ENCODE measurements around the gene CAT.
"Not testable (repeated sequence)": the region's sequence is repeated elsewhere in the genome, so short reads cannot be mapped to it uniquely, and the experiment has no call there.

Gene CAT

GRCh38 chr11:34423300-34423699 lies 15.4 kb upstream of the CAT start:
- DNase-seq, result no peak
- in situ Hi-C loops (cut with MboI; ENCODE audit: low pct_unique_long_range_greater_than_20kb, low sequenced_read_pairs), result no loop called here

- in situ Hi-C loops (cut with MboI; ENCODE audit: low pct_unique_long_range_greater_than_20kb, low sequenced_read_pairs); DNase-seq: not testable (repeated sequence)
These were observed 13.9 kb upstream of the CAT start for GRCh38 chr11:34424826-34425225.

- in situ Hi-C loops (cut with MboI; ENCODE audit: low pct_unique_long_range_greater_than_20kb, low sequenced_read_pairs), result no loop called here
- DNase-seq, result peak; percentile 50
These were observed 13.4 kb upstream of the CAT start for GRCh38 chr11:34425360-34425759.

GRCh38 chr11:34425867-34426266 lies 12.9 kb upstream of the CAT start:
- in situ Hi-C loops (cut with MboI; ENCODE audit: low pct_unique_long_range_greater_than_20kb, low sequenced_read_pairs), result no loop called here

GRCh38 chr11:34426766-34427185 lies 12.0 kb upstream of the CAT start:
- in situ Hi-C loops (cut with MboI; ENCODE audit: low pct_unique_long_range_greater_than_20kb, low sequenced_read_pairs), result no loop called here
- no peak for DNase-seq

More at GRCh38 chr11:34425867-34426266, 12.9 kb upstream of the CAT start:
- DNase-seq, result peak; percentile 93

- peak; percentile 88 for DNase-seq
- in situ Hi-C loops (cut with MboI; ENCODE audit: low pct_unique_long_range_greater_than_20kb, low sequenced_read_pairs), result no loop called here
These were observed 11.4 kb upstream of the CAT start for GRCh38 chr11:34427186-34427805.

GRCh38 chr11:34431979-34432378 lies 6.8 kb upstream of the CAT start:
- in situ Hi-C loops (cut with MboI; ENCODE audit: low pct_unique_long_range_greater_than_20kb, low sequenced_read_pairs), result no loop called here
- peak; percentile 69 for DNase-seq

- DNase-seq, result peak; percentile 60
- in situ Hi-C loops (cut with MboI; ENCODE audit: low pct_unique_long_range_greater_than_20kb, low sequenced_read_pairs), result no loop called here
These were observed 5.9 kb upstream of the CAT start for GRCh38 chr11:34432822-34433221.

GRCh38 chr11:34433899-34434298 lies 4.8 kb upstream of the CAT start:
- in situ Hi-C loops (cut with MboI; ENCODE audit: low pct_unique_long_range_greater_than_20kb, low sequenced_read_pairs), result no loop called here
- DNase-seq, result no peak

GRCh38 chr11:34437224-34438125 lies 1.3 kb upstream of the CAT start:
- in situ Hi-C loops (cut with MboI; ENCODE audit: low pct_unique_long_range_greater_than_20kb, low sequenced_read_pairs), result no loop called here
- DNase-seq, result no peak

GRCh38 chr11:34439610-34440198 lies 970 bp downstream of the CAT start:
- in situ Hi-C loops (cut with MboI; ENCODE audit: low pct_unique_long_range_greater_than_20kb, low sequenced_read_pairs), result no loop called here
- DNase-seq, result no peak

GRCh38 chr11:34441814-34442213 lies 3.1 kb downstream of the CAT start:
- in situ Hi-C loops (cut with MboI; ENCODE audit: low pct_unique_long_range_greater_than_20kb, low sequenced_read_pairs), result no loop called here
- DNase-seq, result no peak

GRCh38 chr11:34443136-34443535 lies 4.4 kb downstream of the CAT start:
- in situ Hi-C loops (cut with MboI; ENCODE audit: low pct_unique_long_range_greater_than_20kb, low sequenced_read_pairs), result no loop called here
- DNase-seq, result no peak

GRCh38 chr11:34444428-34444827 lies 5.7 kb downstream of the CAT start:
- in situ Hi-C loops (cut with MboI; ENCODE audit: low pct_unique_long_range_greater_than_20kb, low sequenced_read_pairs), result no loop called here
- DNase-seq, result no peak

GRCh38 chr11:34445956-34446355 lies 7.2 kb downstream of the CAT start:
- in situ Hi-C loops (cut with MboI; ENCODE audit: low pct_unique_long_range_greater_than_20kb, low sequenced_read_pairs), result no loop called here
- DNase-seq, result no peak

GRCh38 chr11:34446386-34446785 lies 7.7 kb downstream of the CAT start:
- in situ Hi-C loops (cut with MboI; ENCODE audit: low pct_unique_long_range_greater_than_20kb, low sequenced_read_pairs), result no loop called here
- no peak for DNase-seq

GRCh38 chr11:34447044-34447443 lies 8.3 kb downstream of the CAT start:
- in situ Hi-C loops (cut with MboI; ENCODE audit: low pct_unique_long_range_greater_than_20kb, low sequenced_read_pairs), result no loop called here
- no peak for DNase-seq

- DNase-seq, result no peak
- in situ Hi-C loops (cut with MboI; ENCODE audit: low pct_unique_long_range_greater_than_20kb, low sequenced_read_pairs), result no loop called here
These were observed 9.7 kb downstream of the CAT start for GRCh38 chr11:34448223-34448994.

GRCh38 chr11:34449013-34449412 lies 10.3 kb downstream of the CAT start:
- in situ Hi-C loops (cut with MboI; ENCODE audit: low pct_unique_long_range_greater_than_20kb, low sequenced_read_pairs), result no loop called here
- DNase-seq, result peak; percentile 61

Measured in KBM-7 (cell line).